GM19397 (cell line): ENCODE data around the gene MYO1H.
"Not testable (repeated sequence)": the region's sequence is repeated elsewhere in the genome, so short reads cannot be mapped to it uniquely, and the experiment has no call there.

ENCODE experiments used
- ATAC-seq: cut with Tn5 transposase; IDR thresholded peaks from one replicate; pipeline ENCODE4 v1.9.1; 2021; ENCODE audit warnings: mild to moderate bottlenecking, moderate library complexity; ENCODE audit not compliant: unreplicated experiment

MYO1H gene

DNA sequence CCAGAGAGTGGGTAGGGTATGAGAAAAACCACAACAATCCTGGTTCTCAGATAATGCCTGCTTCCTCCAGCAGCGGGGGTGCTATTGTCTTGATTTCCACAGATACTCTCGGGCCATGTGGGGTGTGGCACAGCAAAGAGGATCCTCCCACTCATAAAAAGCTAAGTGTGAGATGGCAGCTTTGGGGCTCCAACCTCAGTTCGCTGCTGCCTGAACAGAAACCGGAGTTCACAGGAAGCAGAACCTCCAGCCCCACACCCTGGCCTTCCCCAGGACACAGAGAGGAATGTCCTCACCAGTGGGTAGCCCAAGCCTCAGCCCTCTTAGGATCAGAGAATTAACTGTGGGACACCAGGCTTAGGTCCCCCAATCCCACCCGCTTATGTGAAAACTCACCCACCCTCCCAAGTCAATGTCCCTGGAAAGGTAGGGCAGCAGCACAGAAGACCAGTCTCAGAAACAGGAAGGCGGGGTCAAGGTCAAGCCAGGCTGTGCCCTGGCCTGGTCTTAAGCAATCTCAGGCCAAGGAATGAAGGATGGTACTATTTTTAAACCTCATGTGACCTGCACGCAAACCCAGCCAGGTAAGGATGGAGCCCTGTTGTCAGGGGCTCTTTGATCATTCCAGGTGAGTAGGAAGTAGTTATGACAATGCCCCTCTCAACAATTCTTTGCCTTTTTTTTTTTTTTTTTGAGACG is 120.4 kb downstream of the MYO1H start:
- no peak for ATAC-seq

DNA sequence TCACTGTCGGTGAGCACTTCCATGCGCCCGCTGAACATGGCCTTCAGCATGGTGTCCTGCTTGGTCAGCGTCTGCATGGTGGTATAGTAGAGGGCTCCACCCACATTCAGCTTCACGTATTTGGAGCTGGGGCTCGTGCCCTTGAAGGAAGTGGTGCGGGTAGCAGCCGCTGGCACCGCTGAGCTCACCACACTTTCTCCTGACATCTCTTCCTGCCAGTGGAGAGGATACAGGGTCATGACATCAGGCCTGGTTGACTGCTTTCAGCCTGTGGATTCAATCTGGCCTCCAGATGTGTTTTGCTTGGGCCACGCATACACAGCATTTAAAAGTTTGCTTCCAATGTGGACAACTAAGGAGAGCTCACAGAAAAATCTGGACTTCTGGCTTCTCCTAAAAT is 121.8 kb downstream of the MYO1H start:
- ATAC-seq: no peak

- ATAC-seq: no peak
These were observed 125.3 kb downstream of the MYO1H start for GRCh38 chr12:109473006-109473405.

- ATAC-seq: not testable (repeated sequence)
These were observed 126.0 kb downstream of the MYO1H start for GRCh38 chr12:109473526-109474270.

DNA sequence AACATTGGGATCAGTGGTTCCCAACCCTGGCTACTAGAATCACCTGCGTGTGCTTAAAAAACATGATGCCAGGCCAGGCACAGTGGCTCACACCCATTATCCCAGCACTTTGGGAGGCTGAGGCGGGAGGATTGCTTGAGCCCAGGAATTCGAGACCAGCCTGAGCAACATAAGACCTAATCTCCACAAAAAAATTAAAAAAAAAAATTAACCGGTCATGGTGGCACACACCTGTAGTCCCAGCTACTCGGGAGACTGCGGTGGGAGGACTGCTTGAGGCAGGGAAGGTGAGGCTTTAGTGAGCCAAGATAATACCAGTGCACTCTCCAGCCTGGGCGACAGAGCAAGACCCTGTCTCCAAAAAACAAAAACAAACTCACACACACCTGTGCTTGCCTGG is 127.4 kb downstream of the MYO1H start:
- ATAC-seq: no peak

DNA sequence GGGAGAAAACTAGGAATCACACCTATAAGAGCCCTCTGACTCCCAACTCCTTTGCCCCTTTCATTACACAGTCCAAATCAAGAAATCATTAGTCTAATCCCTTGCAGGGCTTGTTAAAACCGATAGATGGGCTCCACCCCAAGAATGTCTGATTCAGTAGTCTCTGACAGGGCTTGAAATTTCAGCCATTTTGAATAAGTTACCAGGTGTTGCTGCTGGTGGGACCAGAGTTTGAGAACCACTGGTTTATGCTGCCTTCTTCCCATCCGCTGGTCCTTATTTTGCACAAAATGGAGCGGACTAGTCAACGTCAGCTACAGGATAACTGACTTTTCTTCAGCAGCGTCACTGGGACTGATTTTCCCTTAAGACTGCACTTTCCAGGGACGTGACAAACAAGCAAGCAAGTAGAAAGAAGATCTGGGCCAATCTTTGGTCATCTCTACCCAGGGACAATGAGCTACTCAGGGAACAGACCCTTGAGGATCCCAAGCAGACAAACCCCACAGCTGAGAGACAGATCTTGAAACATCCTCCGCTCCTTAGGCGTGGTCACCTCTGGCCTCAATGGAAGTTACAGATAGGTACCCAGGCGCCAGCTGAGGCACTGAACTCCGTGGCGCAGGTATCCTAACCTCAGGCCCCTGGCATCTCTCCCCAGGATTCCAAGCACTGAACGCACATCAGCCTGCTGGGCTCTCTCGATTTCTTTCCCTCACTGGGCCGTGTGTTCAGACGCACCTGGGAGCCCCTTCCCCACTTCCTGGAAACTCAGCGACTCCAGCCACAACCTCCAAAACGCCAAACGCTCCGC is 128.5 kb downstream of the MYO1H start:
- ATAC-seq: no peak

- no peak for ATAC-seq
These were observed 129.1 kb downstream of the MYO1H start for GRCh38 chr12:109476807-109477184.

GRCh38 chr12:109477185-109477962 is 129.7 kb downstream of the MYO1H start, which contains the start of the genes KCTD10 and UBE3B:
KCTD10 (minus strand) TSS chr12:109477300; CDS start chr12:109477262, 38 bp downstream.
UBE3B (plus strand) TSS chr12:109477634; CDS start chr12:109483552, 5,918 bp downstream.
- ATAC-seq: peak; percentile 93

GRCh38 chr12:109477963-109478315 is 130.2 kb downstream of the MYO1H start:
- no peak for ATAC-seq

GRCh38 chr12:109479761-109480160 is 132.1 kb downstream of the MYO1H start:
- ATAC-seq: no peak

- no peak for ATAC-seq
These were observed 132.7 kb downstream of the MYO1H start for GRCh38 chr12:109480356-109480755.

DNA sequence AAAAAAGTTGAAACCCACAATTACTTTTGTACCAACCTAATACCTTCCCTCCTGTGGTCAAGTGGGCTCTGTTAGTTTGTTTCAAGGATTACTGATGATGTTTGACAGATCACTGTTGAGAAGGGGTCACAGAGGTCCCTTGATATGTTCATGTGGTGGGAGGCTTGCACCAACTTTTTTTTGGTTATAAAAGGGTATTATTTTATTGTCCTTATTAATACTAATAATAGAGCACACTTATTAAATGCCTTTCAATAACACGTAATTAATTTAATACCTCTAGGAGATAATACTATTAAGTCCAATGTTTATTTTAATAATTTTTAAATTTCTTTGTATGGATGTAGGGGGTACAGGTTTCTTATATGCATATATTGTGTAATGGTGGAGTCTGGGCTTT is 134.2 kb downstream of the MYO1H start:
- ATAC-seq: no peak

GRCh38 chr12:109482491-109482890 is 134.8 kb downstream of the MYO1H start:
- no peak for ATAC-seq

DNA sequence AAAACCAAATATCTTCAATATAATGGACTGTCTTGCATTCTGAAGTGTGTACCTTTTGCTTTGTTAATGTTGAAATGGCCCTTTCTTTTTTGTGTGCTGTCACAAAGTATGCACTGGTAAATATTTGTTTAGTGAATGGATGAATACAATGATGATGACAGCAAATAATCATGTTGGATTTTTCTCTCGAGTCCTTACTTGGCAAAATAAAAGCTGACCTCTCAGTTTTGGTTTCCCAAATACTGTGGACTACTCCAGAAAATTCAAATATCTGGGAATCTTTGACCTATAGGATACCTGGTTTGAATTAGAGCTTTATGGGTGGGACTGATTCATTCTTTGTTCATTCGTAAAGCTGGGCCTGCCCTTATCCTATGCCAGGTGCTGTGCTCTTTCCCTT is 135.2 kb downstream of the MYO1H start:
- ATAC-seq: no peak

- ATAC-seq: no peak
These were observed 135.6 kb downstream of the MYO1H start for GRCh38 chr12:109483346-109483745.

GRCh38 chr12:109485201-109485600 is 137.5 kb downstream of the MYO1H start:
- ATAC-seq: no peak

- no peak for ATAC-seq
These were observed 139.7 kb downstream of the MYO1H start for GRCh38 chr12:109487181-109488050.

DNA sequence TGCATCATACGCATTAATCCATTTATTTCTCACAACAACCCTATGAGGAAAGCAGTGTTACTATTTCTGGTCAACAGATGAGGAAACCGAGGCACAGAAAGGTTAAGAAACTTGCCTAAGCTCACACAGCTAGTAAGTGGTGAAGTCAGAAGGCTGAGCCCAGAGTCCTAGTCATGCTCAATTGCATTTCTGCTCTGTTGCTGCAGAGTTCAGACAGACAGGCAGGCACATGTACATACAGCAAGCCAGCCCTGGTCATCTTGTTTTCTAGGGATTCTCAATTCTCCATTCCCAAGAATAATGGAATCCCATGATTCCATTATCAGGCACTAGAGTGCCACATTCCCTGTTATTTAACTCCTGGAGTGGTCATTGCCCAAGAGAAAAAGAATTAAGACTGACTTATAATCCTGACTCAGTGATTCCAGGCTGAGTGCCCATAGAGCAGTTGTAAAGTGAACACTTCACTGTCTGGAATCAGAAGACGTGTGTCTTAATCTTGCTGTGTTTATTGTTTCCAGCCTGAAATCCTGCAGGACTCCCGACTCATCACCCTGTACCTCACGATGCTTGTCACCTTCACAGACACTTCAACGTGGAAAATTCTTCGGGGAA is 140.5 kb downstream of the MYO1H start:
- no peak for ATAC-seq
